SK-N-MC (cell line): ENCODE data around the gene OR2J2.

Experiments used
- EZH2 ChIP-seq: fragments of 200-600 bp; sonication (generic); IDR thresholded peaks from one replicate; pipeline ENCODE4 v1.6.1; 2017; ENCODE audit warnings: antibody characterized with exemption
- FOXP2 ChIP-seq: optimal IDR thresholded peaks from 2 replicates; pipeline ENCODE3; 2011; ENCODE audit warnings: mild to moderate bottlenecking, moderate library complexity; ENCODE audit not compliant: insufficient read depth; ENCODE audit errors: extremely low read length, control extremely low read depth
- POLR2AphosphoS5 ChIP-seq: IDR thresholded peaks from 2 replicates; pipeline ENCODE4 v1.6.1; 2012; ENCODE audit warnings: mild to moderate bottlenecking, low read depth, low read length, borderline replicate concordance

GRCh38 chr6:29201966-29202365, 31.3 kb downstream of the OR2J2 start:
- TF ChIP-seq POLR2AphosphoS5 (no peak), FOXP2 (no peak), EZH2 (no peak)
